ENCODE data around the gene ITIH3. TPM values are rescaled to one million over a fixed set of nuclear protein-coding genes. Genes with fewer than 3 reads are reported as not detected.

The ITIH3 gene
- total RNA-seq, 6 donors from 2014 or later = 2.1 to 13.5 (median 7.0) TPM

- DNase-seq (no peak), ATAC-seq (ENCODE audit: low FRiP score in 2 of 2) (no peak)
- WGBS, 2 donors = 90 to 92% methylated on average over 2 to 5 of the region's 5 CpGs
- no peak for TF ChIP-seq POLR2AphosphoS5 (IDR thresholded peaks at IDR 0.05)
- TF ChIP-seq CTCF (IDR thresholded peaks at IDR 0.05) = no peak
- TF ChIP-seq POLR2A (IDR thresholded peaks at IDR 0.05) = no peak
- TF ChIP-seq EP300 (IDR thresholded peaks at IDR 0.05) = no peak
- no peaks in the 10 kb centered on the region for H3K27me3 ChIP-seq
- no peak overlapping the region for H3K4me3 ChIP-seq
- H3K36me3 ChIP-seq = no peaks in the 10 kb centered on the region
- no peaks in the 10 kb centered on the region for H3K4me1 ChIP-seq
- no peaks in the 10 kb centered on the region for H3K9me3 ChIP-seq
- no peak overlapping the region for H3K27ac ChIP-seq
Measured at GRCh38 chr3:52784931-52785590, 9.5 kb upstream of the ITIH3 start.

GRCh38 chr3:52786330-52787215 lies 8.0 kb upstream of the ITIH3 start:
- H3K4me1 ChIP-seq = no peaks in the 10 kb centered on the region
- no peak overlapping the region for H3K27ac ChIP-seq
- TF ChIP-seq POLR2A (IDR thresholded peaks at IDR 0.05) (no peak), EP300 (IDR thresholded peaks at IDR 0.05) (no peak), POLR2AphosphoS5 (IDR thresholded peaks at IDR 0.05) (no peak), CTCF (IDR thresholded peaks at IDR 0.05) (no peak)
- no peaks in the 10 kb centered on the region for H3K9me3 ChIP-seq
- no peak for ATAC-seq (ENCODE audit: low FRiP score in 2 of 2)
- 84 to 90% methylated on average over 14 to 19 of the region's 19 CpGs for WGBS, 2 donors
- H3K4me3 ChIP-seq = no peak overlapping the region
- no peak for DNase-seq
- H3K36me3 ChIP-seq = no peaks in the 10 kb centered on the region
- H3K27me3 ChIP-seq = no peaks in the 10 kb centered on the region

- Histone ChIP-seq H3K27ac (no peak overlapping the region), H3K27me3 (no peaks in the 10 kb centered on the region), H3K9me3 (no peaks in the 10 kb centered on the region), H3K4me1 (no peaks in the 10 kb centered on the region), H3K36me3 (no peaks in the 10 kb centered on the region), H3K4me3 (no peak overlapping the region)
- ATAC-seq (ENCODE audit: low FRiP score in 2 of 2) (no peak), DNase-seq (no peak)
- TF ChIP-seq CTCF (IDR thresholded peaks at IDR 0.05) (no peak), POLR2A (IDR thresholded peaks at IDR 0.05) (no peak), EP300 (IDR thresholded peaks at IDR 0.05) (no peak), POLR2AphosphoS5 (IDR thresholded peaks at IDR 0.05) (no peak)
- WGBS, 2 donors = 86 to 90% methylated on average over 10 to 11 of the region's 11 CpGs
Measured at GRCh38 chr3:52787246-52787645, 7.3 kb upstream of the ITIH3 start.

GRCh38 chr3:52787672-52788625 lies 6.6 kb upstream of the ITIH3 start:
- H3K4me1 ChIP-seq = no peaks in the 10 kb centered on the region
- H3K9me3 ChIP-seq = no peaks in the 10 kb centered on the region
- no peaks in the 10 kb centered on the region for H3K36me3 ChIP-seq
- DNase-seq (no peak), ATAC-seq (ENCODE audit: low FRiP score in 2 of 2) (no peak)
- no peaks in the 10 kb centered on the region for H3K27me3 ChIP-seq
- H3K27ac ChIP-seq = no peak overlapping the region
- WGBS, 2 donors = 72% methylated on average over 14 to 17 of the region's 17 CpGs
- TF ChIP-seq CTCF (IDR thresholded peaks at IDR 0.05) (no peak), EP300 (IDR thresholded peaks at IDR 0.05) (no peak), POLR2A (IDR thresholded peaks at IDR 0.05) (no peak), POLR2AphosphoS5 (IDR thresholded peaks at IDR 0.05) (no peak)
- H3K4me3 ChIP-seq = no peak overlapping the region
